LNCaP clone FGC (cell line): ENCODE measurements around the gene PSTPIP2.
A peak's percentile ranks its signal among the peaks of the same experiment; 100 is the strongest.

ENCODE experiments used
- DNase-seq: peaks from one replicate; pipeline ENCODE4 v3.0.0-alpha.2; 2011; ENCODE audit warnings: low read depth
- H3K4me3 ChIP-seq: 2 replicates; pipeline ENCODE4 v1.5.1; 2011; ENCODE audit warnings: mild to moderate bottlenecking, low read depth, low read length, control low read depth
- CTCF ChIP-seq: IDR thresholded peaks from 2 replicates; pipeline ENCODE4 v1.5.1; 2012; ENCODE audit warnings: mild to moderate bottlenecking; ENCODE audit not compliant: control insufficient read depth, insufficient read depth; ENCODE audit errors: extremely low read depth

PSTPIP2 gene

GRCh38 chr18:46060359-46060841, 11.7 kb downstream of the PSTPIP2 start:
- H3K4me3 ChIP-seq, result no peak overlapping the region
- no peak for TF ChIP-seq CTCF
- DNase-seq, result no peak

- no peak overlapping the region for H3K4me3 ChIP-seq
- no peak for DNase-seq
- no peak for TF ChIP-seq CTCF
Observed at GRCh38 chr18:46055838-46056230, 16.2 kb downstream of the PSTPIP2 start.

GRCh38 chr18:46054956-46055837, 16.9 kb downstream of the PSTPIP2 start:
- TF ChIP-seq CTCF, result no peak
- DNase-seq, result no peak
- no peak overlapping the region for H3K4me3 ChIP-seq

- H3K4me3 ChIP-seq, result no peak overlapping the region
- DNase-seq, result no peak
- no peak for TF ChIP-seq CTCF
Observed at GRCh38 chr18:46053368-46054095, 18.5 kb downstream of the PSTPIP2 start.

- TF ChIP-seq CTCF, result no peak
- no peak overlapping the region for H3K4me3 ChIP-seq
- DNase-seq, result peak; percentile 79
Observed at GRCh38 chr18:46051731-46052461, 20.2 kb downstream of the PSTPIP2 start.

- TF ChIP-seq CTCF, result no peak
- no peak overlapping the region for H3K4me3 ChIP-seq
- DNase-seq, result no peak
Observed at GRCh38 chr18:46050268-46050667, 21.8 kb downstream of the PSTPIP2 start.
